HEK293 (cell line): ENCODE measurements around the gene CD276.

ENCODE experiments used
- EGR2 ChIP-seq: fragments of 450-650 bp; formaldehyde crosslinking; IDR thresholded peaks from 2 replicates; pipeline ENCODE4 v1.5.1; 2016; ENCODE audit warnings: low read depth, missing biosample characterization, missing genetic modification characterization
- GFI1B ChIP-seq: fragments of 450-650 bp; formaldehyde crosslinking; IDR thresholded peaks from 2 replicates; pipeline ENCODE4 v1.5.1; 2016; ENCODE audit warnings: missing biosample characterization, missing genetic modification characterization
- GLIS1 ChIP-seq: fragments of 450-650 bp; formaldehyde crosslinking; IDR thresholded peaks from 2 replicates; pipeline ENCODE4 v1.5.1; 2016; ENCODE audit warnings: missing biosample characterization, missing genetic modification characterization
- GLIS2 ChIP-seq: fragments of 450-650 bp; formaldehyde crosslinking; IDR thresholded peaks from 2 replicates; pipeline ENCODE4 v1.5.1; 2016; ENCODE audit warnings: missing biosample characterization, missing genetic modification characterization
- KLF16 ChIP-seq: fragments of 450-650 bp; formaldehyde crosslinking; IDR thresholded peaks from 2 replicates; pipeline ENCODE4 v1.5.1; 2017; ENCODE audit warnings: missing biosample characterization, missing genetic modification characterization
- OSR2 ChIP-seq: fragments of 450-650 bp; formaldehyde crosslinking; IDR thresholded peaks from 2 replicates; pipeline ENCODE4 v1.5.1; 2016; ENCODE audit warnings: missing biosample characterization, missing genetic modification characterization
- SETDB1 ChIP-seq: IDR thresholded peaks from one replicate; pipeline ENCODE4 v1.6.1; 2017; ENCODE audit warnings: mild to moderate bottlenecking, low read length, moderate library complexity, mixed read lengths; ENCODE audit not compliant: insufficient read length
- TCF7L2 ChIP-seq: IDR thresholded peaks from 2 replicates; pipeline ENCODE4 v1.6.1; 2011; ENCODE audit warnings: low read depth, mild to moderate bottlenecking, inconsistent platforms, low read length, moderate library complexity, borderline replicate concordance
- ZBTB17 ChIP-seq: fragments of 450-650 bp; formaldehyde crosslinking; IDR thresholded peaks from 2 replicates; pipeline ENCODE4 v1.5.1; 2016; ENCODE audit warnings: missing biosample characterization, missing genetic modification characterization
- ZBTB20 ChIP-seq: fragments of 450-650 bp; formaldehyde crosslinking; IDR thresholded peaks from 2 replicates; pipeline ENCODE4 v1.5.1; 2016; ENCODE audit warnings: missing biosample characterization, missing genetic modification characterization
- ZBTB48 ChIP-seq: fragments of 450-650 bp; formaldehyde crosslinking; IDR thresholded peaks from 2 replicates; pipeline ENCODE4 v1.5.1; 2016; ENCODE audit warnings: missing biosample characterization, missing genetic modification characterization
- ZFHX2 ChIP-seq: fragments of 450-650 bp; formaldehyde crosslinking; conservative IDR thresholded peaks from 2 replicates; pipeline ENCODE4 v1.5.1; 2016; ENCODE audit warnings: missing biosample characterization, missing genetic modification characterization
- ZIC2 ChIP-seq: fragments of 450-650 bp; formaldehyde crosslinking; IDR thresholded peaks from 2 replicates; pipeline ENCODE4 v1.5.1; 2016; ENCODE audit warnings: missing biosample characterization, missing genetic modification characterization
- ZNF202 ChIP-seq: fragments of 450-650 bp; formaldehyde crosslinking; IDR thresholded peaks from 2 replicates; pipeline ENCODE4 v1.5.1; 2016; ENCODE audit warnings: missing biosample characterization, missing genetic modification characterization, borderline replicate concordance
- ZNF335 ChIP-seq: fragments of 450-650 bp; formaldehyde crosslinking; conservative IDR thresholded peaks from 2 replicates; pipeline ENCODE4 v1.5.1; 2016; ENCODE audit warnings: missing biosample characterization, missing genetic modification characterization
- ZNF366 ChIP-seq: fragments of 450-650 bp; formaldehyde crosslinking; conservative IDR thresholded peaks from 2 replicates; pipeline ENCODE4 v1.5.1; 2016; ENCODE audit warnings: missing biosample characterization, missing genetic modification characterization
- ZNF423 ChIP-seq: fragments of 450-650 bp; formaldehyde crosslinking; IDR thresholded peaks from 2 replicates; pipeline ENCODE4 v1.5.1; 2016; ENCODE audit warnings: missing biosample characterization, missing genetic modification characterization
- ZNF510 ChIP-seq: fragments of 450-650 bp; formaldehyde crosslinking; IDR thresholded peaks from 2 replicates; pipeline ENCODE4 v1.5.1; 2018; ENCODE audit warnings: mild to moderate bottlenecking, missing genetic modification characterization, missing biosample characterization; ENCODE audit not compliant: insufficient replicate concordance
- ZNF530 ChIP-seq: fragments of 450-650 bp; formaldehyde crosslinking; IDR thresholded peaks from 2 replicates; pipeline ENCODE4 v1.5.1; 2016; ENCODE audit warnings: low read depth, missing biosample characterization, missing genetic modification characterization
- ZNF830 ChIP-seq: fragments of 450-650 bp; IDR thresholded peaks from 2 replicates; pipeline ENCODE4 v1.5.0; 2018; ENCODE audit warnings: missing biosample characterization, missing genetic modification characterization, low read depth, mild to moderate bottlenecking, moderate library complexity
- ZSCAN16 ChIP-seq: fragments of 450-650 bp; formaldehyde crosslinking; IDR thresholded peaks from 2 replicates; pipeline ENCODE4 v1.5.1; 2016; ENCODE audit warnings: missing biosample characterization, missing genetic modification characterization
- ZXDB ChIP-seq: fragments of 450-650 bp; formaldehyde crosslinking; IDR thresholded peaks from 2 replicates; pipeline ENCODE4 v1.5.1; 2016; ENCODE audit warnings: missing biosample characterization, missing genetic modification characterization
- TF ChIP-seq, protein P1 (sequence below): fragments of 450-650 bp; formaldehyde crosslinking; conservative IDR thresholded peaks from 2 replicates; pipeline ENCODE4 v1.5.1; 2016; ENCODE audit warnings: low read depth, missing biosample characterization, missing genetic modification characterization
- TF ChIP-seq, protein P2 (sequence below): fragments of 450-650 bp; formaldehyde crosslinking; IDR thresholded peaks from 2 replicates; pipeline ENCODE4 v1.5.1; 2016; ENCODE audit warnings: missing biosample characterization, missing genetic modification characterization
- TF ChIP-seq, protein P3 (sequence below): fragments of 450-650 bp; formaldehyde crosslinking; IDR thresholded peaks from 2 replicates; pipeline ENCODE4 v1.5.1; 2017; ENCODE audit warnings: missing biosample characterization, missing genetic modification characterization
- TF ChIP-seq, protein P4 (sequence below): fragments of 450-650 bp; formaldehyde crosslinking; IDR thresholded peaks from 2 replicates; pipeline ENCODE4 v1.5.1; 2016; ENCODE audit warnings: missing biosample characterization, missing genetic modification characterization

The CD276 gene

DNA sequence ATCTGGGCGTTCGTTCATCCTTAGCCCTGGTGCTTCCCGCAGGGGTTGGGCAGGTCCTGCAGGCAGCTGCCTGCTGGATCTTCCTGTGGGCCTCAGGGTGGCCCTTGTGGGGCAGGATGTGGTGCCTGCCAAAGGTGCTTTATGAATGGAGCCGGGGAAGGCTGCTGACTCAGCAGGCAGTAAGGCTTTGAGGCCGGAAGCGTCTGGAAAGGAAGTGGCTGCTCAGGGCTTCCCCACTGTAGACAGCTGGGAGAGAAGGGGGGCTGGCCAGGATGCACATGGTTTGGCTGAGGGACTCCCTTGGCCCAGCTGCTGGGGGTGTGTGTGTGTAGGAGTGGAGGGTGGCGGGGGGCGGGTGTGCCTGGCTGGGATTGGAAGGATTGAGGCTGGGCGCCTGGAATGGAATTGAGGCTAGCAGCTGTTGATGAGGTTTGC lies 12.9 kb downstream of the CD276 start (continued):
- TF ChIP-seq, protein P1, sequence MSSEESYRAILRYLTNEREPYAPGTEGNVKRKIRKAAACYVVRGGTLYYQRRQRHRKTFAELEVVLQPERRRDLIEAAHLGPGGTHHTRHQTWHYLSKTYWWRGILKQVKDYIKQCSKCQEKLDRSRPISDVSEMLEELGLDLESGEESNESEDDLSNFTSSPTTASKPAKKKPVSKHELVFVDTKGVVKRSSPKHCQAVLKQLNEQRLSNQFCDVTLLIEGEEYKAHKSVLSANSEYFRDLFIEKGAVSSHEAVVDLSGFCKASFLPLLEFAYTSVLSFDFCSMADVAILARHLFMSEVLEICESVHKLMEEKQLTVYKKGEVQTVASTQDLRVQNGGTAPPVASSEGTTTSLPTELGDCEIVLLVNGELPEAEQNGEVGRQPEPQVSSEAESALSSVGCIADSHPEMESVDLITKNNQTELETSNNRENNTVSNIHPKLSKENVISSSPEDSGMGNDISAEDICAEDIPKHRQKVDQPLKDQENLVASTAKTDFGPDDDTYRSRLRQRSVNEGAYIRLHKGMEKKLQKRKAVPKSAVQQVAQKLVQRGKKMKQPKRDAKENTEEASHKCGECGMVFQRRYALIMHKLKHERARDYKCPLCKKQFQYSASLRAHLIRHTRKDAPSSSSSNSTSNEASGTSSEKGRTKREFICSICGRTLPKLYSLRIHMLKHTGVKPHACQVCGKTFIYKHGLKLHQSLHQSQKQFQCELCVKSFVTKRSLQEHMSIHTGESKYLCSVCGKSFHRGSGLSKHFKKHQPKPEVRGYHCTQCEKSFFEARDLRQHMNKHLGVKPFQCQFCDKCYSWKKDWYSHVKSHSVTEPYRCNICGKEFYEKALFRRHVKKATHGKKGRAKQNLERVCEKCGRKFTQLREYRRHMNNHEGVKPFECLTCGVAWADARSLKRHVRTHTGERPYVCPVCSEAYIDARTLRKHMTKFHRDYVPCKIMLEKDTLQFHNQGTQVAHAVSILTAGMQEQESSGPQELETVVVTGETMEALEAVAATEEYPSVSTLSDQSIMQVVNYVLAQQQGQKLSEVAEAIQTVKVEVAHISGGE (tag by site-specific recombination): peak; percentile 0; the same call in 1 of the 2 replicates
- TF ChIP-seq ZXDB (tag by site-specific recombination) (peak; percentile 36; the same call in 1 of the 2 replicates), EGR2 (tag by site-specific recombination) (peak; percentile 58; the same call in 1 of the 2 replicates), ZIC2 (tag by site-specific recombination) (peak; percentile 85), GLIS2 (tag by site-specific recombination) (peak; percentile 80), GLIS1 (tag by site-specific recombination) (peak; percentile 90), ZNF830 (no peak), ZSCAN16 (tag by site-specific recombination) (no peak), ZBTB48 (tag by site-specific recombination) (no peak), OSR2 (tag by site-specific recombination) (no peak; the same call in 1 of the 2 replicates), ZFHX2 (tag by site-specific recombination) (peak; percentile 79), ZNF202 (tag by site-specific recombination) (no peak), ZNF335 (peak; percentile 81), ZNF530 (no peak), ZNF366 (tag by site-specific recombination) (no peak), TCF7L2 (no peak), ZNF510 (tag by site-specific recombination) (no peak), ZBTB20 (tag by site-specific recombination) (peak; percentile 40; the same call in 1 of the 2 replicates), ZNF423 (tag by site-specific recombination) (peak; percentile 57; the same call in 1 of the 2 replicates), ZBTB17 (tag by site-specific recombination) (peak; percentile 65; the same call in 1 of the 2 replicates), SETDB1 (no peak), GFI1B (tag by site-specific recombination) (no peak), KLF16 (tag by site-specific recombination) (peak; percentile 72)
- TF ChIP-seq, protein P2, sequence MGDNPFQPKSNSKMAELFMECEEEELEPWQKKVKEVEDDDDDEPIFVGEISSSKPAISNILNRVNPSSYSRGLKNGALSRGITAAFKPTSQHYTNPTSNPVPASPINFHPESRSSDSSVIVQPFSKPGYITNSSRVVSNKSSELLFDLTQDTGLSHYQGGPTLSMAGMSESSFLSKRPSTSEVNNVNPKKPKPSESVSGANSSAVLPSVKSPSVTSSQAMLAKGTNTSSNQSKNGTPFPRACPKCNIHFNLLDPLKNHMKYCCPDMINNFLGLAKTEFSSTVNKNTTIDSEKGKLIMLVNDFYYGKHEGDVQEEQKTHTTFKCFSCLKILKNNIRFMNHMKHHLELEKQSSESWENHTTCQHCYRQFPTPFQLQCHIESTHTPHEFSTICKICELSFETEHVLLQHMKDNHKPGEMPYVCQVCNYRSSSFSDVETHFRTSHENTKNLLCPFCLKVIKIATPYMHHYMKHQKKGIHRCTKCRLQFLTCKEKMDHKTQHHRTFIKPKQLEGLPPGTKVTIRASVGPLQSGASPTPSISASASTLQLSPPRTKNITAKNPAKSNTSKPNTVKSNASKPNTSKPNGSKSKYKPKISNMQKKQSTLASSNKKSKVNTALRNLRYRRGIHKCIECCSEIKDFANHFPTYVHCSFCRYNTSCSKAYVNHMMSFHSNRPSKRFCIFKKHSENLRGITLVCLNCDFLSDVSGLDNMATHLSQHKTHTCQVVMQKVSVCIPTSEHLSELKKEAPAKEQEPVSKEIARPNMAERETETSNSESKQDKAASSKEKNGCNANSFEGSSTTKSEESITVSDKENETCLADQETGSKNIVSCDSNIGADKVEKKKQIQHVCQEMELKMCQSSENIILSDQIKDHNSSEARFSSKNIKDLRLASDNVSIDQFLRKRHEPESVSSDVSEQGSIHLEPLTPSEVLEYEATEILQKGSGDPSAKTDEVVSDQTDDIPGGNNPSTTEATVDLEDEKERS (tag by site-specific recombination): no peak
- TF ChIP-seq, protein P3, sequence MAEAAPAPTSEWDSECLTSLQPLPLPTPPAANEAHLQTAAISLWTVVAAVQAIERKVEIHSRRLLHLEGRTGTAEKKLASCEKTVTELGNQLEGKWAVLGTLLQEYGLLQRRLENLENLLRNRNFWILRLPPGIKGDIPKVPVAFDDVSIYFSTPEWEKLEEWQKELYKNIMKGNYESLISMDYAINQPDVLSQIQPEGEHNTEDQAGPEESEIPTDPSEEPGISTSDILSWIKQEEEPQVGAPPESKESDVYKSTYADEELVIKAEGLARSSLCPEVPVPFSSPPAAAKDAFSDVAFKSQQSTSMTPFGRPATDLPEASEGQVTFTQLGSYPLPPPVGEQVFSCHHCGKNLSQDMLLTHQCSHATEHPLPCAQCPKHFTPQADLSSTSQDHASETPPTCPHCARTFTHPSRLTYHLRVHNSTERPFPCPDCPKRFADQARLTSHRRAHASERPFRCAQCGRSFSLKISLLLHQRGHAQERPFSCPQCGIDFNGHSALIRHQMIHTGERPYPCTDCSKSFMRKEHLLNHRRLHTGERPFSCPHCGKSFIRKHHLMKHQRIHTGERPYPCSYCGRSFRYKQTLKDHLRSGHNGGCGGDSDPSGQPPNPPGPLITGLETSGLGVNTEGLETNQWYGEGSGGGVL: no peak
- TF ChIP-seq, protein P4, sequence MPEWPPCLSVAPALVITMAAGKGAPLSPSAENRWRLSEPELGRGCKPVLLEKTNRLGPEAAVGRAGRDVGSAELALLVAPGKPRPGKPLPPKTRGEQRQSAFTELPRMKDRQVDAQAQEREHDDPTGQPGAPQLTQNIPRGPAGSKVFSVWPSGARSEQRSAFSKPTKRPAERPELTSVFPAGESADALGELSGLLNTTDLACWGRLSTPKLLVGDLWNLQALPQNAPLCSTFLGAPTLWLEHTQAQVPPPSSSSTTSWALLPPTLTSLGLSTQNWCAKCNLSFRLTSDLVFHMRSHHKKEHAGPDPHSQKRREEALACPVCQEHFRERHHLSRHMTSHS (tag by site-specific recombination): no peak
- TF ChIP-seq, all 188 proteins: peak for 18
